HG02588 (cell line): Measurements from ENCODE around the gene SPRR3.

Source experiments
- ATAC-seq: cut with Tn5 transposase; IDR thresholded peaks from one replicate; pipeline ENCODE4 v1.9.1; 2021; ENCODE audit warnings: mild to moderate bottlenecking, moderate library complexity; ENCODE audit not compliant: unreplicated experiment

The SPRR3 gene

GRCh38 chr1:153001382-153001781 is at the start of gene SPRR3:
TSS of gene SPRR3 (plus strand) at chr1:153001749. CDS start at chr1:153003021, 1,272 bp downstream.
- no peak for ATAC-seq

- ATAC-seq: no peak
Observed at GRCh38 chr1:152953761-152954160, 47.8 kb upstream of the SPRR3 start.

GRCh38 chr1:152954436-152954835 is 47.1 kb upstream of the SPRR3 start:
- ATAC-seq: no peak

- no peak for ATAC-seq
Observed at GRCh38 chr1:152957561-152957960, 44.0 kb upstream of the SPRR3 start.

- ATAC-seq: no peak
Observed at GRCh38 chr1:152959273-152959672, 42.3 kb upstream of the SPRR3 start.

GRCh38 chr1:152959801-152960451 is 41.6 kb upstream of the SPRR3 start:
- ATAC-seq: no peak

- ATAC-seq: no peak
Observed at GRCh38 chr1:152960452-152961044, 41.0 kb upstream of the SPRR3 start.

- ATAC-seq: no peak
Observed at GRCh38 chr1:152961226-152961891, 40.2 kb upstream of the SPRR3 start.

GRCh38 chr1:152962876-152963415 is 38.6 kb upstream of the SPRR3 start:
- ATAC-seq: no peak

GRCh38 chr1:152964536-152964935 is 37.0 kb upstream of the SPRR3 start:
- ATAC-seq: no peak

GRCh38 chr1:152965853-152966252 is 35.7 kb upstream of the SPRR3 start:
- ATAC-seq: no peak

- ATAC-seq: no peak
Observed at GRCh38 chr1:152967201-152967600, 34.3 kb upstream of the SPRR3 start.

- peak; percentile 82 for ATAC-seq
Observed at GRCh38 chr1:152968248-152968647, 33.3 kb upstream of the SPRR3 start.

- ATAC-seq: no peak
Observed at GRCh38 chr1:152969036-152969435, 32.5 kb upstream of the SPRR3 start.

GRCh38 chr1:152970495-152970894 is 31.1 kb upstream of the SPRR3 start, which contains the start of gene SPRR4:
TSS of gene SPRR4 (plus strand) at chr1:152970648. CDS start at chr1:152971891, 1,243 bp downstream.
- no peak for ATAC-seq

- no peak for ATAC-seq
Observed at GRCh38 chr1:152972196-152972886, 29.2 kb upstream of the SPRR3 start.

GRCh38 chr1:152976688-152977087 is 24.9 kb upstream of the SPRR3 start:
- ATAC-seq: no peak

- ATAC-seq: no peak
Observed at GRCh38 chr1:152977614-152978013, 23.9 kb upstream of the SPRR3 start.

GRCh38 chr1:152980676-152981075 is 20.9 kb upstream of the SPRR3 start:
- no peak for ATAC-seq

GRCh38 chr1:152981146-152981871 is 20.2 kb upstream of the SPRR3 start:
- ATAC-seq: no peak

GRCh38 chr1:152982076-152982475 is 19.5 kb upstream of the SPRR3 start:
- ATAC-seq: no peak
